CD4-positive, alpha-beta memory T cell (primary cell): ENCODE results near the gene CAMK1G. TPM values are rescaled to one million over a fixed set of nuclear protein-coding genes. Genes with fewer than 3 reads are reported as not detected.
A peak's percentile ranks its signal among the peaks of the same experiment; 100 is the strongest.

Experiments used
- CTCF ChIA-PET: fragments of 350-600 bp; sonication (Branson Sonifier 250); formaldehyde crosslinking; loops from one replicate; lab custom pipeline; 2021; ENCODE audit warnings: inconsistent platforms; ENCODE audit not compliant: partially characterized antibody; lab: Charles Lee
- POLR2A ChIA-PET: fragments of 350-600 bp; sonication (Branson Sonifier 250); formaldehyde crosslinking; loops from one replicate; lab custom pipeline; 2021; ENCODE audit not compliant: partially characterized antibody; lab: Charles Lee
- DNase-seq, 5 donors: peaks; one replicate each; pipeline versions ENCODE4 v3.0.0 to v3.0.0-alpha.2; 2020 to 2022; ENCODE audit warnings: mixed read lengths in 1 of 5
- H3K27ac ChIP-seq: one replicate; pipeline ENCODE4 v1.7.0; 2013; ENCODE audit warnings: low read depth, low read length
- H3K27me3 ChIP-seq: 2 replicates; pipeline ENCODE4 v1.7.0; 2013; ENCODE audit warnings: mild to moderate bottlenecking, low read length, moderate library complexity; ENCODE audit not compliant: insufficient read depth
- H3K36me3 ChIP-seq: 2 replicates; pipeline ENCODE4 v1.7.0; 2013; ENCODE audit warnings: mild to moderate bottlenecking, low read length, moderate library complexity; ENCODE audit not compliant: insufficient read depth
- H3K4me1 ChIP-seq: 2 replicates; pipeline ENCODE4 v1.7.0; 2013; ENCODE audit warnings: mild to moderate bottlenecking, low read length, moderate library complexity; ENCODE audit not compliant: insufficient read depth
- H3K4me3 ChIP-seq, 2 donors: one replicate each; pipeline ENCODE4 v1.7.0; 2013; ENCODE audit warnings: low read length in 2 of 2, mild to moderate bottlenecking in 1 of 2
- H3K9me3 ChIP-seq, 2 donors: one replicate each; pipeline ENCODE4 v1.7.0; 2013; ENCODE audit warnings: low read length in 2 of 2, control low read depth in 1 of 2; ENCODE audit not compliant: control insufficient read depth in 1 of 2
- H3K27ac Mint-ChIP-seq, 7 donors: one replicate each; pipeline ENCODE4 v1.8.0; 2020 to 2021; ENCODE audit warnings: mixed read lengths in 7 of 7, mild to moderate bottlenecking in 6 of 7, inconsistent platforms in 3 of 7, moderate library complexity in 3 of 7
- H3K27me3 Mint-ChIP-seq, 2 donors: one replicate each; pipeline ENCODE4 v1.8.0; 2020 to 2021; ENCODE audit warnings: mixed read lengths in 2 of 2
- H3K36me3 Mint-ChIP-seq, 2 donors: one replicate each; pipeline ENCODE4 v1.8.0; 2020 to 2021; ENCODE audit warnings: mixed read lengths in 2 of 2, inconsistent platforms in 1 of 2, mild to moderate bottlenecking in 1 of 2
- H3K4me1 Mint-ChIP-seq, 4 donors: one replicate each; pipeline ENCODE4 v1.8.0; 2020 to 2021; ENCODE audit warnings: mixed read lengths in 4 of 4, mild to moderate bottlenecking in 1 of 4
- H3K4me3 Mint-ChIP-seq, 8 donors: one replicate each; pipeline ENCODE4 v1.8.0; 2020 to 2021; ENCODE audit warnings: mixed read lengths in 8 of 8, mild to moderate bottlenecking in 7 of 8, moderate library complexity in 6 of 8, inconsistent platforms in 3 of 8
- H3K9me3 Mint-ChIP-seq, 8 donors: one replicate each; pipeline ENCODE4 v1.8.0; 2020 to 2021; ENCODE audit warnings: mixed read lengths in 8 of 8, mild to moderate bottlenecking in 5 of 8, inconsistent platforms in 3 of 8, moderate library complexity in 1 of 8
- intact Hi-C: fragments of 100-400 bp; cut with micrococcal nuclease; formaldehyde crosslinking; loops from one replicate; pipeline ENCODE4 v1.15.1; 2023
- polyA plus RNA-seq, 2 donors: library from polyadenylated mRNA; unstranded; fragments of 300-500 nt; fragmentation: Illumina TruSeq; gene quantifications; one replicate each; pipeline ENCODE4 v1.2.3, GENCODE V29; 2021
- total RNA-seq, 2 experiments: library from RNA; stranded (reverse); gene quantifications; one replicate each; pipeline ENCODE4 v1.2.3, GENCODE V29; 2021

The CAMK1G gene
- total and polyA plus RNA-seq, 4 experiments from 2014 or later, result not detected

GRCh38 chr1:209614151-209614420 lies 30.6 kb downstream of the CAMK1G start:
- H3K27ac Mint-ChIP-seq, result no peak overlapping the region
- H3K9me3 Mint-ChIP-seq, result peaks cover 0 to 1% (median 0%) of the 10 kb centered on the region in 8 donors
- CTCF ChIA-PET, result interaction anchor here (1.5 to 1.8 kb wide), 2 partner anchors 13 to 15 kb away, joined by 4 to 5 read pairs; no protein-coding TSS in a partner anchor
- H3K27me3 Mint-ChIP-seq, result peaks cover 0 to 2% of the 10 kb centered on the region in 2 donors
- H3K4me3 Mint-ChIP-seq, result no peak overlapping the region
- no peak overlapping the region for H3K4me3 ChIP-seq
- POLR2A ChIA-PET, result no interaction called here
- H3K27me3 ChIP-seq, result no peaks in the 10 kb centered on the region
- intact Hi-C loops, result no loop called here
- H3K36me3 ChIP-seq, result no peaks in the 10 kb centered on the region
- peaks cover 2 to 15% (median 6%) of the 10 kb centered on the region in 4 donors for H3K4me1 Mint-ChIP-seq
- H3K9me3 ChIP-seq, result no peaks in the 10 kb centered on the region
- no peak for DNase-seq
- peaks cover 0 to 5% of the 10 kb centered on the region in 2 donors for H3K36me3 Mint-ChIP-seq
- no peak overlapping the region for H3K27ac ChIP-seq
- H3K4me1 ChIP-seq, result peaks cover 25% of the 10 kb centered on the region

DNA sequence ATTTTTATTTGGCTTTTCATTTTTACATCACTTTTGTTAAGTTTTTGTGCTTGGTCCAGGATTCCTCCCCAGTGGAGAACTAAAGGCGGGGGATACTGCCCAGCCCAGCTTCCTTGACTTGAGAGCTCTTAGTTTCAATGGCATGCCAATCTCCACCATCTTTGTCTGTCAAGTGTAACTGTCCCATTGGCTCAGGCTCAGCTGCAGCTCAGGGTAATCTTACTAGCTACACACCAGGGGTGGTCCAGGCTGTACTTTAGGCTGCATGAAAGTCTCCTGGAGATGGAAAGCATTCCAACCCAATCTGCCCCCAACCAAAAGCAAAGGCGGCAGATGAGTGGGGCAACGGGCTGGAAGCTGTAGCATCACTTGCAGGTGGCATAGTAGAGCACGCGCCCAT lies 31.4 kb downstream of the CAMK1G start:
- no peak overlapping the region for H3K27ac ChIP-seq
- DNase-seq, result no peak
- Mint-ChIP-seq H3K27ac (no peak overlapping the region), H3K27me3 (peaks cover 0 to 2% of the 10 kb centered on the region in 2 donors), H3K36me3 (peaks cover 0 to 5% of the 10 kb centered on the region in 2 donors), H3K4me3 (no peak overlapping the region), H3K4me1 (peaks cover 3 to 17% (median 7%) of the 10 kb centered on the region in 4 donors), H3K9me3 (peaks cover 0 to 1% (median 0%) of the 10 kb centered on the region in 8 donors)
- no peak overlapping the region for H3K4me3 ChIP-seq
- H3K4me1 ChIP-seq, result peaks cover 28% of the 10 kb centered on the region
- no peaks in the 10 kb centered on the region for H3K27me3 ChIP-seq
- no peaks in the 10 kb centered on the region for H3K9me3 ChIP-seq
- no peaks in the 10 kb centered on the region for H3K36me3 ChIP-seq
- POLR2A ChIA-PET, result no interaction called here
- intact Hi-C loops, result no loop called here
- CTCF ChIA-PET, result interaction anchor here (1.0 to 1.8 kb wide), 3 partner anchors 12 to 38 kb away, joined by 3 to 5 read pairs (median 5); no protein-coding TSS in a partner anchor

DNA sequence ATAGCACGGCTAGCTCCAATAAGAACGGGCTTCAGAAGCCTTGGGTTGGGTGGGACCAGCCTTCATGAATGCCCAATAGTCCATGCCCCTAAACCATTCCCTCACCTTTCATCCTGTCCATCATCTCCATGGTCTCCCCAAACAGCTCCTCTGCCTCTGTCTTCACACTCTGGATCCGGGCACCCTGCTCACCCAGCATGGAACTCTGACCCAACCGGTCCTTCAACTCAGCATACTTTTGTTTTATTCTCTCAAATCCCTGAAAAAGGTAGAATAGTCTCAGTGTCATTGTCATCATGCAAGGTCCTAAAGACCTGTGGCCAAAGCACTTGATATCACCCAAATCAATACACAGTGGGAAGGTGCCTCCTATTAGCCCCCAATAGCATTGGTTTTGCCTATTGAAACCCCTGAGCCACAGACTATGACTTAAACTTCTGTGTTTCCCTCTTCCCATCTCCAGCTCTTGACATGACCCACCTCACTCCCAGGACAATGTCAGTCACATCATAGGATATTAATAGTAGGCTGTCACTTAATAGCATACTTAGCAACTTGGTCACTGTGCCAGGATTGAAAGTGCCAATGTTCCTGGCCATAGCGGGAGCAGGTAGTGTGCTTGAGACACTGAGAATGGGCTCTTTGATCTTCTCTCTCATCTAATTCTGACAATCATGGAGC lies 33.0 kb downstream of the CAMK1G start:
- ChIA-PET POLR2A (no interaction called here), CTCF (interaction anchor here (1.3 kb wide), 1 partner anchor 50 kb away, joined by 3 read pairs; no protein-coding TSS in a partner anchor)
- Histone ChIP-seq H3K4me3 (no peak overlapping the region), H3K4me1 (peaks cover 23% of the 10 kb centered on the region), H3K9me3 (no peaks in the 10 kb centered on the region), H3K27ac (no peak overlapping the region), H3K27me3 (no peaks in the 10 kb centered on the region), H3K36me3 (no peaks in the 10 kb centered on the region)
- Mint-ChIP-seq H3K27me3 (peaks cover 0 to 2% of the 10 kb centered on the region in 2 donors), H3K36me3 (peaks cover 0 to 5% of the 10 kb centered on the region in 2 donors), H3K9me3 (peaks cover 0 to 1% (median 0%) of the 10 kb centered on the region in 8 donors), H3K27ac (no peak overlapping the region), H3K4me3 (no peak overlapping the region), H3K4me1 (peaks cover 2 to 13% (median 7%) of the 10 kb centered on the region in 4 donors)
- intact Hi-C loops, result no loop called here
- no peak for DNase-seq

- POLR2A ChIA-PET, result no interaction called here
- Mint-ChIP-seq H3K27me3 (peaks cover 0 to 2% of the 10 kb centered on the region in 2 donors), H3K4me3 (no peak overlapping the region), H3K36me3 (peaks cover 0 to 5% of the 10 kb centered on the region in 2 donors), H3K4me1 (peaks cover 2 to 11% (median 6%) of the 10 kb centered on the region in 4 donors), H3K27ac (peak overlapping the region in 1 of 7 donors; percentile 42), H3K9me3 (peaks cover 0 to 3% (median 0%) of the 10 kb centered on the region in 8 donors)
- CTCF ChIA-PET, result no interaction called here
- no peaks in the 10 kb centered on the region for H3K36me3 ChIP-seq
- no peak overlapping the region for H3K4me3 ChIP-seq
- H3K9me3 ChIP-seq, result no peaks in the 10 kb centered on the region
- no peaks in the 10 kb centered on the region for H3K27me3 ChIP-seq
- intact Hi-C loops, result no loop called here
- no peak for DNase-seq
- no peak overlapping the region for H3K27ac ChIP-seq
- H3K4me1 ChIP-seq, result peaks cover 19% of the 10 kb centered on the region
Measured at GRCh38 chr1:209617047-209617673, 33.6 kb downstream of the CAMK1G start.

GRCh38 chr1:209617755-209618154 lies 34.2 kb downstream of the CAMK1G start:
- peaks cover 0 to 5% of the 10 kb centered on the region in 2 donors for H3K36me3 Mint-ChIP-seq
- Histone ChIP-seq H3K4me1 (peaks cover 13% of the 10 kb centered on the region), H3K4me3 (no peak overlapping the region), H3K36me3 (no peaks in the 10 kb centered on the region), H3K27ac (no peak overlapping the region), H3K9me3 (no peaks in the 10 kb centered on the region), H3K27me3 (no peaks in the 10 kb centered on the region)
- POLR2A ChIA-PET, result no interaction called here
- no peak for DNase-seq
- H3K9me3 Mint-ChIP-seq, result peaks cover 0 to 3% (median 0%) of the 10 kb centered on the region in 8 donors
- peaks cover 0 to 11% (median 6%) of the 10 kb centered on the region in 4 donors for H3K4me1 Mint-ChIP-seq
- H3K27me3 Mint-ChIP-seq, result peaks cover 0 to 2% of the 10 kb centered on the region in 2 donors
- H3K4me3 Mint-ChIP-seq, result no peak overlapping the region
- H3K27ac Mint-ChIP-seq, result peak overlapping the region in 2 of 7 donors; percentile 48 to 60
- intact Hi-C loops, result no loop called here
- CTCF ChIA-PET, result no interaction called here

DNA sequence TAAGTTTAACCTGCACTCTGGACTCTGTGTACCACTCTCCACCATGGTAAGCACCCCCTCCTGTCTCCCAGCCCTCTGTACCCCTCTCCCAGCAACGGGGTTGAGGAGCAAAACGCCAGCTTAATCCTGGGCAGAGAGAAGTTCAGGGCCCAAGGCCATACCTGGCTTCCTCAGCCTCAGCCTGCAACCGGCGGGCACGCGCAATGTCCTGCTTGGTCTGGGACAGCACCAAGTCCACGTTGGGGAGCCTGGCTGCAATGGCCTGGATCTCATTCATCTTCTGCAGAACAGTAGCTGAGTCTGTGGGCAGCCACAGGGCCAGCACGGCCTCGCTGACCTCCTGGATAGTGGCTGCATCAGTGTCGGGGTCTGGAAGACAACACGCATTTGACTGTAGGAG lies 34.8 kb downstream of the CAMK1G start:
- no peak overlapping the region for H3K27ac Mint-ChIP-seq
- Histone ChIP-seq H3K4me1 (peaks cover 11% of the 10 kb centered on the region), H3K27me3 (no peaks in the 10 kb centered on the region), H3K4me3 (no peak overlapping the region), H3K36me3 (no peaks in the 10 kb centered on the region), H3K27ac (no peak overlapping the region), H3K9me3 (no peaks in the 10 kb centered on the region)
- peaks cover 0 to 5% of the 10 kb centered on the region in 2 donors for H3K36me3 Mint-ChIP-seq
- CTCF ChIA-PET, result interaction anchor here (1.1 to 1.5 kb wide), 2 partner anchors 13 to 76 kb away, joined by 3 to 4 read pairs; no protein-coding TSS in a partner anchor
- peaks cover 0 to 3% (median 0%) of the 10 kb centered on the region in 8 donors for H3K9me3 Mint-ChIP-seq
- POLR2A ChIA-PET, result no interaction called here
- DNase-seq, result no peak
- peaks cover 0 to 2% of the 10 kb centered on the region in 2 donors for H3K27me3 Mint-ChIP-seq
- no peak overlapping the region for H3K4me3 Mint-ChIP-seq
- intact Hi-C loops, result no loop called here
- peaks cover 0 to 11% (median 6%) of the 10 kb centered on the region in 4 donors for H3K4me1 Mint-ChIP-seq

GRCh38 chr1:209618756-209619420 lies 35.4 kb downstream of the CAMK1G start:
- CTCF ChIA-PET, result interaction anchor here (0.8 to 1.6 kb wide), 6 partner anchors 8 to 76 kb away, joined by 3 to 5 read pairs (median 3); no protein-coding TSS in a partner anchor
- no peak overlapping the region for H3K27ac ChIP-seq
- Mint-ChIP-seq H3K4me1 (peaks cover 0 to 11% (median 6%) of the 10 kb centered on the region in 4 donors), H3K27ac (peak overlapping the region in 1 of 7 donors; percentile 15), H3K9me3 (peaks cover 0 to 3% (median 0%) of the 10 kb centered on the region in 8 donors), H3K36me3 (peaks cover 0 to 5% of the 10 kb centered on the region in 2 donors), H3K27me3 (peaks cover 0 to 2% of the 10 kb centered on the region in 2 donors), H3K4me3 (no peak overlapping the region)
- intact Hi-C loops, result no loop called here
- H3K9me3 ChIP-seq, result no peaks in the 10 kb centered on the region
- DNase-seq, result no peak
- H3K27me3 ChIP-seq, result no peaks in the 10 kb centered on the region
- H3K4me3 ChIP-seq, result no peak overlapping the region
- no peaks in the 10 kb centered on the region for H3K36me3 ChIP-seq
- peaks cover 11% of the 10 kb centered on the region for H3K4me1 ChIP-seq
- POLR2A ChIA-PET, result no interaction called here
